Karpas-422 (cell line): Measurements from ENCODE around the gene NFIX. TPM values are rescaled to one million over a fixed set of nuclear protein-coding genes. Genes with fewer than 3 reads are reported as not detected.

Experiments used
- DNase-seq: peaks from one replicate; pipeline ENCODE4 v3.0.0-alpha.2; 2015
- H2AFZ ChIP-seq: fragments of 200-600 bp; sonication (generic); 2 replicates; pipeline ENCODE4 v1.6.1; 2014; ENCODE audit warnings: antibody characterized with exemption, low read length, mixed read lengths
- H3K27ac ChIP-seq: fragments of 200-600 bp; sonication (generic); 2 replicates; pipeline ENCODE4 v1.5.1; 2014; ENCODE audit warnings: mild to moderate bottlenecking, low read length, moderate library complexity
- H3K27me3 ChIP-seq: fragments of 200-600 bp; sonication (generic); 2 replicates; pipeline ENCODE4 v1.6.1; 2014; ENCODE audit warnings: low read length, mixed read lengths
- H3K36me3 ChIP-seq: fragments of 200-600 bp; sonication (generic); 2 replicates; pipeline ENCODE4 v1.6.1; 2014; ENCODE audit warnings: low read length, mixed read lengths; ENCODE audit not compliant: insufficient read depth
- H3K4me1 ChIP-seq: fragments of 200-600 bp; sonication (generic); 2 replicates; pipeline ENCODE4 v1.6.1; 2014; ENCODE audit warnings: mild to moderate bottlenecking, low read length, mixed read lengths
- H3K4me2 ChIP-seq: fragments of 200-600 bp; sonication (generic); 2 replicates; pipeline ENCODE4 v1.6.1; 2014; ENCODE audit warnings: low read length, low read depth, mild to moderate bottlenecking; ENCODE audit not compliant: poor library complexity, severe bottlenecking
- H3K4me3 ChIP-seq: fragments of 200-600 bp; sonication (generic); 2 replicates; pipeline ENCODE4 v1.5.1; 2014; ENCODE audit warnings: mild to moderate bottlenecking, antibody characterized with exemption, low read length, mixed read lengths
- H3K79me2 ChIP-seq: fragments of 200-600 bp; sonication (generic); 2 replicates; pipeline ENCODE4 v1.6.1; 2014; ENCODE audit warnings: mild to moderate bottlenecking, low read length, mixed read lengths
- H3K9ac ChIP-seq: fragments of 200-600 bp; sonication (generic); 2 replicates; pipeline ENCODE4 v1.6.0; 2014; ENCODE audit warnings: low read length
- H3K9me2 ChIP-seq: fragments of 200-600 bp; sonication (generic), shearing (Covaris generic); replicated peaks from 2 replicates; pipeline ENCODE4 v1.6.0; 2014; ENCODE audit warnings: mild to moderate bottlenecking, low read length, moderate library complexity; ENCODE audit not compliant: insufficient read depth
- H3K9me3 ChIP-seq: fragments of 300-700, 200-600 bp; sonication (generic); 2 replicates; pipeline ENCODE4 v1.6.1; 2014; ENCODE audit warnings: low read length, mixed read lengths
- H4K20me1 ChIP-seq: fragments of 200-600 bp; sonication (generic); 2 replicates; pipeline ENCODE4 v1.6.1; 2014; ENCODE audit warnings: mild to moderate bottlenecking, antibody characterized with exemption, low read length, low read depth; ENCODE audit not compliant: insufficient read depth
- total RNA-seq: library from RNA; depleted of rRNA; stranded (reverse); fragments of >200 nt; shearing (Covaris generic); gene quantifications from 2 replicates; pipeline ENCODE4 v1.2.3, GENCODE V29; 2014; ENCODE audit warnings: low replicate concordance

The NFIX gene
- total RNA-seq, 1 experiment from 2014 or later = 0.04 TPM

DNA sequence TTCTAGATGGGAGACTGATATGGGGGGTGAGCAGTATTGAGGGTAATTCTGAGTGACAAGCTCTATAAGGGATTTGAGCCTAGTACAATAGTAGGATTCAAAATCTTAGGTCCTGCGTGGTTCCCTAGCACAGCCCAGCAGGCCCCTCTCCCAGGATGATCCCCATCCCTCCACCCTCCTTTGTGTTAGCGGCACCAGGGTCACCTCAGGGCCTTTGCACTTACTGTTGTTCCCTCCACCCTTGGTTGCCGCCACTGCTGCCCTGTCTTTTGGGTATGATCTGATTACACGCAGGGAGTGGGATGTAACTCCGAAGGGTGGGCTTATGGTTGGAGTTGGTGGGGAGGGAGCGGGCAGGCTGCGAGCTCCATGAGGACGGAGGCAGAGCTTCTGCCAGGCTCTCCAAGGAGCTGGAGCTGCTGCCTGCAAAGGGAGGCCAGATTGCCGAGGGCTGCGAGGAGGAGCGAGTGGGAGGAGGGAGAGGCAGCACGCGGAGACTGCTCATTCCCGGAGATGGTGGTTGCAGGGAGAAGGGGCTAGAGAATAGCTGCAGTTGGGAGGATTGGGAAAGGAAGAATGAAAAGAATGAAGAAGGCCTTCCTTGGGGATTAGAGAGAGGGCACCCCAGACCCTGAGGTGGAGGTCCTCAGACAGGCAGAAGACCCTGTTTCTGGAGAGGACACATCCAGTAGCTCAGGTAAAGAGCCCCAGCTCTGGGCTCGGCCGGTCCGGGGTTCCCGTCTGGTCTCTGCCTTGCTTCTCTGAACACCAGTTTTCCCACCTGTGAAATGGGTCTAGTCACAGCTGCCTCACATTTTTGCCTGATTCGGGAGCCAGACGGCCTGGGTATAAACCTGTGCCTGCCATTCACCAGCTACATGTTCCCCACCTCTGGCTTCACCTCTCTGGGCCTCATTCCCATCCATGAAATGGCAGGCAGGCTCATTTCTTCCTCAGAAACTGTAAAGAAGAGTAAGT lies 128.0 kb downstream of the NFIX start:
- no peaks in the 10 kb centered on the region for H3K9me2 ChIP-seq
- H3K79me2 ChIP-seq = peaks cover 94% of the 10 kb centered on the region
- DNase-seq = no peak

DNA sequence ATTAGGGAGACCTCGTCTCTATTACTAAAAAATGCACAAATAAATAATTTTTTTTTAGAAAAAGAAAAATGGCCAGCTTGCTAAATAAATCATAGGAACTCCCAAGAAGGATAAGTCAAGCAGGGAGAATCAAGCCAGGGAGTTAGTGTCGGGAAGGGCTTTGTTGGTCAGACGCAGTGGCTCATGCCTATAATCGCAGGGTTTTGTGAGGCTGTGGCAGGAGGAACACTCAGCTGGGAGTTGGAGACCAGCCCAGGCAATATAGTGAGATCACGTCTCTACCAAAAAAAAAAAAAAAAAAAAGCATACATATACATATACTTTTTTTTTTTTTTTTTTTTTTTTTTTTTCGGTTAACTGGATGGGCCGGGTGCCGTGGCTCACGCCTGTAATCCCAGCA lies 131.8 kb downstream of the NFIX start:
- no peak overlapping the region for H3K9ac ChIP-seq
- no peak overlapping the region for H3K4me2 ChIP-seq
- no peak for DNase-seq
- no peaks in the 10 kb centered on the region for H3K9me3 ChIP-seq
- peaks cover 90% of the 10 kb centered on the region for H3K79me2 ChIP-seq
- peaks cover 42% of the 10 kb centered on the region for H4K20me1 ChIP-seq
- H3K9me2 ChIP-seq = no peaks in the 10 kb centered on the region
- no peak overlapping the region for H2AFZ ChIP-seq
- no peaks in the 10 kb centered on the region for H3K36me3 ChIP-seq
- H3K27me3 ChIP-seq = no peaks in the 10 kb centered on the region
- H3K27ac ChIP-seq = no peak overlapping the region
- no peak overlapping the region for H3K4me3 ChIP-seq
- H3K4me1 ChIP-seq = no peaks in the 10 kb centered on the region

More for the DNA sequence above, 128.0 kb downstream of the NFIX start:
- no peak overlapping the region for H2AFZ ChIP-seq
- H3K9me3 ChIP-seq = no peaks in the 10 kb centered on the region
- H3K4me3 ChIP-seq = no peak overlapping the region
- H3K27me3 ChIP-seq = no peaks in the 10 kb centered on the region
- peaks cover 51% of the 10 kb centered on the region for H4K20me1 ChIP-seq
- H3K4me1 ChIP-seq = peaks cover 20% of the 10 kb centered on the region
- H3K27ac ChIP-seq = no peak overlapping the region
- H3K4me2 ChIP-seq = no peak overlapping the region
- no peak overlapping the region for H3K9ac ChIP-seq
- no peaks in the 10 kb centered on the region for H3K36me3 ChIP-seq

DNA sequence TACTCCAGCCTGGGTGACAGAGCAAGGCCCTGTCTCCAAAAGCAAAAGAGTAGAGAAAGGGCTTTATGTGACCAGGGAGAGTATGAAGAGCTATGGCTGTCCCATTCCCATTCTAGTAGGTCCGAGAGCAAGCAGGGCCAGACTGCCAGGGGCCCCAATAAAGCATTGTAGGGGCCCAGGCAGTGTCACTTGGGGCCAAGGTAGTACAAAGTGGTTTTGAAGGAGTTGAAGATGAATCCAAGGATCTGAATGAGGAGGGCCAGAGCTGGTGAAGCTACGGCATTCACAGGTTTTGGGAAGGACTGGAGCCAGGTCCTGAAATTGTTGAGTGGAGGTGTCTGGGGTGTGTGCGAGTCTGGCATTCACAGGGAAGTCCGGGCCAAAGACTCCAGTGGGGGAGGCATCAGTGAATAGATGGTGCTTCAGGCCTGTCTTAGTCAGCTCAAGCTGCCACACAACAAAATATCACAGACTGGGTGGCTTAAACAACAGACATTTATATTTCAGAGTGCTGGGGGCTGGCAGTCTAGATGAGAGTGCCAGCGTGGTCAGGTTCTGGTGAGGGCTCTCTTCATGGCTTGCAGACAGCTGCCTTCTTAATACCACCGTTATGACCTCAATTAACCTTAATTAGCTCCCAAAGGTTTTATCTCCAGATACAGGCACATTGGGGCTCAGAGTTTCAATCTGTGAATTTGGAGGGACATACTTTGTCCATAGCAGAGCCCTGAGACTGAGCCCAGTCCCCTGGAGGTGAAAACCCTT lies 132.7 kb downstream of the NFIX start:
- no peak for DNase-seq
- Histone ChIP-seq H3K9ac (no peak overlapping the region), H3K27me3 (no peaks in the 10 kb centered on the region), H3K36me3 (no peaks in the 10 kb centered on the region), H3K4me3 (no peak overlapping the region), H2AFZ (no peak overlapping the region), H3K9me2 (no peaks in the 10 kb centered on the region), H3K27ac (no peak overlapping the region), H3K79me2 (peaks cover 88% of the 10 kb centered on the region), H4K20me1 (peaks cover 39% of the 10 kb centered on the region), H3K4me2 (no peak overlapping the region), H3K4me1 (no peaks in the 10 kb centered on the region), H3K9me3 (no peaks in the 10 kb centered on the region)

DNA sequence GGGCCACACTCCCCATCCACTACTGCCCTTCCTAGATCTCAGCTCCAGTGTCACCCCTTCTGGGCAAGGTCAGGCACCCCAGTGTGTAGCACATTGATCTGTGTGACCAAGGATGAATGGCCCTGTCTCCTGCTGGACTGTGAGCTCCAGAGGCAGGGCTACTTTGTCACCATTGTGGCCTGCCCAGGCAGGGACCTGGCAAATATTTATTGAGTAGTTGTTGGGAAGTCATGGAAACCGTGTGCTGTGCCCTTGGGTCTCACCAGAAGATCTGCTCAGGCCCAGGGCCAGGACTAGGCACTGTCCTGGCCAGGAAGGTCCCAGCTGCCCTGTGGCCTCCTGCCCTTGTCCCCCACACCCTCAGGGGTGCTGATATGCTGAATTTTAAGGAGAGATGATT lies 133.3 kb downstream of the NFIX start:
- Histone ChIP-seq H3K4me1 (no peaks in the 10 kb centered on the region), H3K9me3 (no peaks in the 10 kb centered on the region), H3K27me3 (no peaks in the 10 kb centered on the region), H3K4me3 (no peak overlapping the region), H3K27ac (no peak overlapping the region), H3K4me2 (no peak overlapping the region), H3K36me3 (peaks cover 4% of the 10 kb centered on the region; the same call in 1 of the 2 replicates), H2AFZ (no peak overlapping the region), H3K9ac (no peak overlapping the region), H4K20me1 (peaks cover 35% of the 10 kb centered on the region), H3K9me2 (no peaks in the 10 kb centered on the region), H3K79me2 (peaks cover 87% of the 10 kb centered on the region)
- DNase-seq = no peak

DNA sequence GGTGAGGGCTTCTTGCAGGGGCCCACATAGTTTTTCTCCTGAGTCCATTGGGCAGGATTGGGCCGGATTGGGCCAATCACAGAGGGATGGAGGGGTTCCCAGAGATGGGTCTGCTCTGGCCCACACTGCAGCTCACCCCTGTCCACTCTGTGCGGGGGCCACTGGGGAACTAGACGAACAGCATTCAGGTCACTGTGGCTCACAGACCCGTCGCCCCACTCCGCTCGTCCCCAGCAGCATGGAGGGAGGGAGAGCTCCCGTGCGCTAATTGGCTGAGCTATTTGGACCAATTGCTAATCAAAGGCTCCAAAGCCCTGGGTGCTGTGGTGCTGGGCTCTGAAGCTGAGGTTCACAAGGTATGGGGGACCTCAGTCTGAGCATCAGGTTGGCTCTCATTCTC lies 134.1 kb downstream of the NFIX start:
- no peak overlapping the region for H3K9ac ChIP-seq
- H3K27ac ChIP-seq = no peak overlapping the region
- H3K27me3 ChIP-seq = no peaks in the 10 kb centered on the region
- H3K4me3 ChIP-seq = no peak overlapping the region
- H3K4me1 ChIP-seq = no peaks in the 10 kb centered on the region
- no peak for DNase-seq
- no peak overlapping the region for H3K4me2 ChIP-seq
- H3K9me2 ChIP-seq = no peaks in the 10 kb centered on the region
- peaks cover 5% of the 10 kb centered on the region; the same call in 1 of the 2 replicates for H3K36me3 ChIP-seq
- peaks cover 35% of the 10 kb centered on the region for H4K20me1 ChIP-seq
- H3K79me2 ChIP-seq = peaks cover 87% of the 10 kb centered on the region
- no peak overlapping the region for H2AFZ ChIP-seq
- no peaks in the 10 kb centered on the region for H3K9me3 ChIP-seq

DNA sequence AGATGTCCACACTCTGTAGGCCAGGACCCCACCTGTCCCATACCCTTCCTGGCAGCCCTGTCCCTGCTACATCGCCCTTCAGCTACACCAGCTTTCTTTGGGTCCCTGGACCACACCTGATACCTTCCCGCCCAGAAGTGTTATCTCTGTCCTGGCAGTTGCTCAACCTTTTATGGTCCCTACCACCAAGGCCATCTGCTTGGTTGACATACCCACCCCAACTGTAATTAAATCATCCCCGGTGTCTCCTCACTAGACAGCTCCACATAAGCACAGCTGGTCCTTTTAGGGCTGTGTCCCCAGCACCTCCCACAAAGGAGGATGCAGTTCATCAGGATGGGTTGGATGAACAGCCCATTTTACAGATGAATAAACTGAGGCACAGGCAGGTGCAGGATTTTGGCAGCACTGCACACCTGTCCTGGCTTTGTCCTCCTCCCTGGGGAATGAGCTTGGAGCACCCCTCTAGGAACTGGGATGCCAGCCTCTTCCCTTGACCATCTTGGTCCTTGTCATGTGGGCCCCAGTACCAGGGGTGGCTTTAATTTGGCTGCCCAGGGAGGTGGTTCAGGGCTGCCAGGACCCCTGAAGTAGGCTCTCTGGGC lies 135.7 kb downstream of the NFIX start:
- no peaks in the 10 kb centered on the region for H3K27me3 ChIP-seq
- no peaks in the 10 kb centered on the region for H3K4me1 ChIP-seq
- no peak overlapping the region for H3K9ac ChIP-seq
- no peaks in the 10 kb centered on the region for H3K9me2 ChIP-seq
- peaks cover 5% of the 10 kb centered on the region; the same call in 1 of the 2 replicates for H3K36me3 ChIP-seq
- no peak overlapping the region for H2AFZ ChIP-seq
- no peak overlapping the region for H3K27ac ChIP-seq
- no peak overlapping the region for H3K4me3 ChIP-seq
- H3K4me2 ChIP-seq = no peak overlapping the region
- no peaks in the 10 kb centered on the region for H3K9me3 ChIP-seq
- H4K20me1 ChIP-seq = peaks cover 41% of the 10 kb centered on the region
- peaks cover 79% of the 10 kb centered on the region for H3K79me2 ChIP-seq
- no peak for DNase-seq

DNA sequence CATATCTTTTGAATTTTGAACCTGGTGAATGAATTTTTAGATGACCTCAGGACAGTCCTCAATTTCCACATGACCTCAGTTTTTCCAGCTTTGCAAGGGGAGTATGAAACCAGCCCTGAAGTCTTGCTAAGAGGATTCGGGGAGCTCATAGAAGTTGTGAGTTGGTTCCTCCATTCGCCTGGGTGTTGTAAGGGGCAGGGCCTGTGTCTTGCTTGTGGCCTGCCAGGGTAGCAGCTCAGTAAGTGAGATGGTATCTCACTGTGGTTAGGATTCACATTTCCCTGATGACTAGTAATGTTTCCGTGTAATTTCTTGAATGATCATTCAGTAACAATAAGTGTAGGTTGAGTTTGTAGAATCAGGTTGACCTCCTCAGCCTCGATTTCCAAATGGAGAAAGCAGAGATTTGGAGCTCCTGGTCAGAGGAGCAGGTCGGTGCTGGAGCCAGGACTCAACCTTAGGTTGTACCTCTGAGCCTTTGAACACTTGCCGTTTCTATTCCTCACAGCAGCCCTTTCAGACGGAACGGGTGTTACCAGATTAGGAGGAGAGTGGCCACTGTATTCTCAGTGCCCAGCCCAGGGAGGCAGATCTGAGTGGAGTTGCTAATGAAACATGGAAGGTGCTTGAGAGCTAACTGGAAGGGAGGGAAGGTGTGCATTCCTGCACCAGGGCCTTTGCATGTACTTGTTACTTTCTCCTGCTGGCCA lies 137.4 kb downstream of the NFIX start:
- H3K27ac ChIP-seq = no peak overlapping the region
- H2AFZ ChIP-seq = no peak overlapping the region
- H3K4me3 ChIP-seq = no peak overlapping the region
- no peaks in the 10 kb centered on the region for H3K27me3 ChIP-seq
- H3K79me2 ChIP-seq = peaks cover 67% of the 10 kb centered on the region
- peaks cover 40% of the 10 kb centered on the region for H4K20me1 ChIP-seq
- no peaks in the 10 kb centered on the region for H3K9me2 ChIP-seq
- no peak for DNase-seq
- H3K36me3 ChIP-seq = peaks cover 5% of the 10 kb centered on the region; the same call in 1 of the 2 replicates
- no peaks in the 10 kb centered on the region for H3K9me3 ChIP-seq
- H3K4me2 ChIP-seq = no peak overlapping the region
- no peak overlapping the region for H3K9ac ChIP-seq
- H3K4me1 ChIP-seq = no peaks in the 10 kb centered on the region
